LHCN-M2 (cell line): Measurements from ENCODE around the gene TNF. TPM values are rescaled to one million over a fixed set of nuclear protein-coding genes. Genes with fewer than 3 reads are reported as not detected.
A peak's percentile ranks its signal among the peaks of the same experiment; 100 is the strongest.

Experiments used
- DNase-seq: peaks from one replicate; pipeline ENCODE4 v3.0.0-alpha.2; 2012; ENCODE audit warnings: low read depth
- polyA plus RNA-seq: library from polyadenylated mRNA; unstranded; fragments of >200 nt; gene quantifications from one replicate; pipeline ENCODE4 v1.2.1, GENCODE V29; 2012; ENCODE audit warnings: missing spikeins
- total RNA-seq: library from RNA; depleted of rRNA; stranded (reverse); fragments of >200 nt; gene quantifications from 2 replicates; pipeline ENCODE4 v1.2.3, GENCODE V29; 2014; rRNA removed

TNF gene
- total RNA-seq, result not detected in 2 replicates
- polyA plus RNA-seq, result 0.09 TPM

DNA sequence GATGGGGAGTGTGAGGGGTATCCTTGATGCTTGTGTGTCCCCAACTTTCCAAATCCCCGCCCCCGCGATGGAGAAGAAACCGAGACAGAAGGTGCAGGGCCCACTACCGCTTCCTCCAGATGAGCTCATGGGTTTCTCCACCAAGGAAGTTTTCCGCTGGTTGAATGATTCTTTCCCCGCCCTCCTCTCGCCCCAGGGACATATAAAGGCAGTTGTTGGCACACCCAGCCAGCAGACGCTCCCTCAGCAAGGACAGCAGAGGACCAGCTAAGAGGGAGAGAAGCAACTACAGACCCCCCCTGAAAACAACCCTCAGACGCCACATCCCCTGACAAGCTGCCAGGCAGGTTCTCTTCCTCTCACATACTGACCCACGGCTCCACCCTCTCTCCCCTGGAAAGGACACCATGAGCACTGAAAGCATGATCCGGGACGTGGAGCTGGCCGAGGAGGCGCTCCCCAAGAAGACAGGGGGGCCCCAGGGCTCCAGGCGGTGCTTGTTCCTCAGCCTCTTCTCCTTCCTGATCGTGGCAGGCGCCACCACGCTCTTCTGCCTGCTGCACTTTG, at the start of gene TNF:
Gene TNF (plus strand): TSS at position 231 of the 567 bp plus-strand sequence. CDS start 177 bp downstream, at position 408.
- no peak for DNase-seq

DNA sequence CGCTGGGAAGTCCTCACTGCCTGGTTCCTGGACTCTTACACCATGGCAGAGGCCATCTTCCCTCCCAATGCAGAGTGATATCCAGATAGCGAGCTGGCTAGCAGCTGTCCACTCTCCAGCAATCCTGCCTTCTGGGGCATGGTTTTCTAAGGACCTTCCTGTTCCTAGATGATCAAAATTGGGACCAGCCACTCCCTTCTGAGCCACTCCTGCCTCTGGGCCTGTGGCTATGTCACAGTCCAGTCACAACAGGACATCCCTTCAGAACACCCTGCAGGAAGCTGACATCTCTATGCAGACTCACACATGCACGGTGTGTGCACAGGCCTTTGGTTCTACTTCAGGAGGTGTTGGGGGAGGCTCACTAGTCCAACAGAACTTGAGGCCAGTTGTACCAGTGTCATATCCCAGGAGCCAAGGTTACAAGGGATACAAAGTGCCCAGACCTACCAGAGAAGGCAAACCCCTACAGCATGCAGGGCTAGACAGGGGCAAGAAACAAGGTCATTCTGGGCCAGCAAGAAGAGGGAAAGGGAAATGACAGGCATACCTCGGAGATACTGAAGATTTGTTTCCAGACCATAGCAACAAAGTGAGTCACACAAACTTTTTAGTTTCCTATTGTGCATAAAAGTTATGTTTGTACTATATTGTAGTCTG, 49.3 kb upstream of the TNF start:
- DNase-seq, result peak; percentile 43

DNA sequence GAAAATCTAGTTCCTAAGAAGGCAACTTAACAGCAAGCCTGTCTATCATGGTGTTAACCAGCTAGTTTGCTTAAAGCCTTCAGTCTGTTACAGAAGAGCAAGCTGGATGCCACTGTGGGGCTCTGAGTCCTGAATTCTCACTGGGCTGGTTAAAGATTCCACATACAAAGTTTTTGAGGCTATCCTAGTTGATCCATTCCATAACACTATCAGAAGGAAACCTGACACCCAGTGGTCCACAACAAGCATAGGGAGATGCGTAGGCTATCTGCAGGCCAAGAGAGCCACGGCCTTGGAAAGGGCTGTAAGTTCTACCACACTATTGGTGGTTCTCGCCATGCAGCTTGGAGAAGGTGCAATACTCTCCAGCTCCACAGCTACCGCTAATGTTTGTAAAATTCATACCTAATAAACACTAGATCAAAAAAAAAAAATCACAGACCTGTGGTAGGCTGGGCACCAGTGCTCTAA, 47.0 kb upstream of the TNF start:
- DNase-seq, result no peak

DNA sequence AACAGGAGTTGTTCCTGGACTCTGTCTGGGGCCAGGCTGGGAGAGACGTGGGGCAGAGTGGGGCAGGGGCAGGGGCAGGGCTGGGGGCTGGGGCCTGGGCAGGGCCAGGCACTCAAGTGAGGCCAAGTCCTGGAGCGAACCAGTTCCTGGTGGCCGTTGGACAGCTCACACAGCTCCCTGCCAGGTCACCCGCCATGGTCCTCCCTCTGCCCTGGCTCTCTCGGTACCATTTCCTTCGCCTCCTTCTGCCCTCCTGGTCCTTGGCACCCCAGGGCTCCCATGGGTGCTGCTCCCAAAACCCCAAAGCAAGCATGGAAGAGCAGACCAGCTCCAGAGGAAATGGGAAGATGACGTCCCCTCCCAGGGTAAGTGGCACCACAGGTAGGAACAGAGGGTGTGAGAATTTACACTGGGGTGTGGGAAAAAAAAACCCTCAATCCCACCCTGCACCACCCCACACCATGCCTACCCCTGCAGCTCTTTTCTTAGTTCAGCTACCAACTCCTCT, 46.5 kb upstream of the TNF start, which contains the start of gene MCCD1:
Gene MCCD1 (plus strand): TSS at position 142 of the 508 bp plus-strand sequence. CDS start 53 bp downstream, at position 195.
- DNase-seq, result no peak

DNA sequence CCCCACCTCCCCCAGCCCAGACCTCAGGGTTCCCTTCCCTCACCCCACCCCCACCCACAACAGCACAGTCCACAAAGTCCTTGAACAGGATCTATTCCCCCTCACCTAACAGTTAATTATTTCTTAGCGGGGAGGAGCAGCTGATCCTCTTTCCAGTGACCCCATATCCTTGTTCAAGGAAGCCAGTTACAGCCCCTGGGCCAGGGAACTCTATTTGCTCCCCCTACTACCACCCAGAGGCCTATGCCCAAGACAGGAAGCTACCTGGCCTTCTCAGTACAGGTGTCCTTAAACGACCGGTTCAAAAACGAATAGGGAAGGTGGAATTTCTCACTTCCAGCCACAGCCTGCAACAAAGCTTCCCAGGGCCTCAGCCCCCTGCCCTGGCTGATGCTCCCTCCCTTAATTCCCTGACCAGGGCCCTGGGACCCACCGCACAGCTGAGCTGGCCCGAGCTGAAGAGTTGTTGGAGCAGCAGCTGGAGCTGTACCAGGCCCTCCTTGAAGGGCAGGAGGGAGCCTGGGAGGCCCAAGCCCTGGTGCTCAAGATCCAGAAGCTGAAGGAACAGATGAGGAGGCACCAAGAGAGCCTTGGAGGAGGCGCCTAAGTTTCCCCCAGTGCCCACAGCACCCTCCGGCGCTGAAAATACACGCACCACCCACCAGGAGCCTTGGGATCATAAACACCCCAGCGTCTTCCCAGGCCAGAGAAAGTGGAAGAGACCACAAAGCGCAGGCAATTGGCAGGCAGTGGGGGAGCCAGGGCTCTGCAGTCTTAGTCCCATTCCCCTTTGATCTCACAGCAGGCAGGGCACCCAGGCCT, 45.8 kb upstream of the TNF start:
- no peak for DNase-seq

DNA sequence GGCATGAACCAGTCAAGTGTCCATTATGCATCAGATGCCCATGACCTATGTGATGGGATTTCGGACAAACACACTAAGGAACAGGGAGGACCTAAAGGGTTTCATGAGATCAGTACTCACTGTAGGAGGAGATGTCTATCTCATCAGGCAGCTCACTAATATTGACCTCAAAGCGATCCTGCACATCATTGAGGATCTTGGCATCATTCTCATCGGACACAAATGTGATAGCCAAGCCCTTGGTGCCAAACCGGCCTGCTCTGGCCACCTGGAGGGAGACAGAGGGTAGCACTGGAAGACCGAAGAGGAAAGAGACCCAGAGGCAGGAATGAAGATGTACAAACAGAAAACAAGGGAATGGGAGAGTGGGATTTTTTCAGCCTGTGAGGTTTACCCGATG, 44.7 kb upstream of the TNF start:
- DNase-seq, result no peak

DNA sequence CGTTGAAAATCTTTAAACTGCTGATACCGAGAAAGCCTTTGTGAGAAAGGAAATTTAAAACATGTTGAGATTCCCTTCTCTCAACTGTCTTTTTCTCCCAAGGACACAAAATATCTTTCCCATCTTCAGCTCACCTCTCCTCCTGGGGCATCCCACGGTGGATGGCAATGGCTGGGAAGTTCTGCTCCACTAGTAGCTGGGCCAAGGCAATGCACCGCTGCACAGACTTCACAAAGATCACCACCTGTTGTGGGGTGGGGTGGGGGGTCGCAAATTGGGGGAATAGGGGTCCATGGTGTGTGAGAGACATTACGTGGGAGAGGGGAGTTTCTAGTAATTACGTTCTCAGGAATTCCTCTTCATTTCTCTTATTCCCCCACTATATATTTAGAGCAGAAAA, 44.2 kb upstream of the TNF start:
- DNase-seq, result no peak

DNA sequence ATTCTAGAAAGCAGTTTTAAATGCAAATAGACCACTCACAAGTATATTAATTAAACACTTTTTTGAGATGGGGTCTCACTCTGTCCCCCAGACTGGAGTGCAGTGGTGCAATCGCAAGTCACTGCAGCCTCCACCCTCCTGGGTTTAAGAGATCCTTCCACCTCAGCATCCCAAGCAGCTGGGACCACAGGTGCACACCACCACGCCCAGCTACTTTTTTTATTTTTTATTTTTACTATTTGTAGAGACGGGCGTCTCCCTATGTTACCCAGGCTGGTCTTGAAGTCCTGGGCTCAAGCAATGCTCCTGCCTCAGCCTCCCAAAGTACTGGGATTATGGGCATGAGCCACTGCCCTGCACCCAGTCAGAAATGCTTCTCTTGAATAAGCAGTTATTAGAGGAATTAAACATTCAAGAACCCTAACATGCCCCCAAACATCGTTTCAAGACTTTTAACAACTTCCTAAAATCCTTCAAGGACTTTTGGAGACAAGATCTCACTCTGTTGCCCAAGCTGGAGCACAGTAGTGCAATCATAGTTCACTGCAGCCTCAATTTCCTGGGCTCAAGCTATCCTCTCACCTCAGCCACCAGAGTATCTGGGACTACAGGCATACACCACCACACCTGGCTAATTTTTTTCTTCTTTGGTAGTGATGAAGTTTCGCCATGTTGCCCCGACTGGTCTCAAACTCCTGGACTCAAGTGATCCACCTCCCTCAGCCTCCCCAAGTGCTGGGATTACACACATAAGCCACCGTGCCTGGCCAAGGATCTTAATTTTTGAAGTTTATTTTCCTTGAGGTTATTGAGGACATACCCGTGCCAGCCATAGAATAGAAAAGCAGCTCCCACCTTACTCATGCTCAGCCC, 43.4 kb upstream of the TNF start:
- DNase-seq, result no peak

DNA sequence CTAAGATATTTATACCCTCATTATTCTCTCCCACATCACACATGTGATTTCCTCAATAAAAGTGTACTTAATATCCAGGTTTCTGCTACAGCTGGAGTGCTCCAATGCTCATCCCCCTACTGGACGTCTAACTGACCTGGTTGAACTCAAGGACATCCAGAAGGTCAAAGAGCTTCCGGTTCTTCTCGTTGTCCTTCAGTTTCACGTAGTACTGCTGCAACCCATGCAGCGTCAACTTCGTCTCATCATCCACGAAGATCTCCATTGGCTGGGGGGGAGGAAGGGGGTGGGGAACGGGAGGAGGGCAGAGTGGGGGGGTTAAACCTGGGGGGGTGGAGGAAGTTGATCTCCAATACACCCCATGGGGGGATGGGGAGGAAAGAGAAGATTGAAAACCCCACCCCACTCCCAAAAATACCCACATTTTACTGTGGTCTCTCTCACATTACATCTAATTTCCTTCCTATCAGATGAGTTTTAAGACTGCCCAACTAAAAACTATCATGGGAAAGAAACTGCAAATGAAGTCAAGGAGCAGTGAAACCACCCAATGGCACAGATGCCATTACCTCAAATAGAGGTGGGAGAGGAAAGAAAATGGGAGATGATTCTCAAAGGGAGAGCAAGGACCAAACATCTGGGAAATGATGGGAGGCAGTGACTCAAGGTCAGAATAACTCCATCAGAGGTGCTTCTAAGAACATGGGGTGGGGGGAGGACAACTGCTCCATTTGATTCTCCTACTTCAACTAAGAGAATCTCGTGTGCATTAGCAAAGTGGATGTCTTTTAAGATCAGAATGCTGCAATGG, 42.5 kb upstream of the TNF start:
- no peak for DNase-seq

DNA sequence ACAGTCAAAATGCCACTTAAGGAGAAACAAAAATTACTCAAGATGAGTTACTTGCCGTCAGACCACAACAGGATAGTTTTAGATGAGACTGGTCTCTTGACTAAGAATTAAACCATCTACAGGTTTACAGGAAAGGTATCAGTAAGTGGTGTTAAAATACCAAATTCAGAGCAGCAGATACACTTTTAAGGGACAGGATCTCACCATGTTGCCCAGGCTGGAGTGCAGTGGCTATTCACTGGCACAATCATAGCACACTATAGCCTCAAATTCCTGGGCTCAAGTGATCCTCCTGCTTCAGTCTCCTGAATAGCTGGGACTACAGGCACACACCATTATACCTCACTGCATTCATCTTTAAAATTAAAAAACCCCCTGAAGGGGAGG, 41.9 kb upstream of the TNF start:
- no peak for DNase-seq

DNA sequence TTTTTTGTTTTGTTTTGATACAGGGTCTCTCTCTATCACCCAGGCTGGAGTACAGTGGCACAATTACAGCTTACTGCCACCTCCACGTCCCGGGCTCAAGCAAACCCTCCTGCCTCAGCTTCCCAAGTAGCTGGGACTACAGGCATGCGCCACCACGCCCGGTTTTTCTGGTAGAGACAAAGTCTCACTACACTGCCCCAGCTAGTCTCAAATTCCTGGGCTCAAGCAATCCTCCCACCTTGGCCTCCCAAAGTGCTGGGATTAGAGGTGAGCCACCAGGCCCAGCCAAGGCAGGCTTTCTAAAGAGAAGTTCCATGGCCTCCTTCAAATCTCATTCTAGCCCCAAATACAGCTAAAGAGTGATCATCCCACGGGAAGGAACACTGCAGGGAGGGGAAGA, 41.4 kb upstream of the TNF start:
- no peak for DNase-seq

DNA sequence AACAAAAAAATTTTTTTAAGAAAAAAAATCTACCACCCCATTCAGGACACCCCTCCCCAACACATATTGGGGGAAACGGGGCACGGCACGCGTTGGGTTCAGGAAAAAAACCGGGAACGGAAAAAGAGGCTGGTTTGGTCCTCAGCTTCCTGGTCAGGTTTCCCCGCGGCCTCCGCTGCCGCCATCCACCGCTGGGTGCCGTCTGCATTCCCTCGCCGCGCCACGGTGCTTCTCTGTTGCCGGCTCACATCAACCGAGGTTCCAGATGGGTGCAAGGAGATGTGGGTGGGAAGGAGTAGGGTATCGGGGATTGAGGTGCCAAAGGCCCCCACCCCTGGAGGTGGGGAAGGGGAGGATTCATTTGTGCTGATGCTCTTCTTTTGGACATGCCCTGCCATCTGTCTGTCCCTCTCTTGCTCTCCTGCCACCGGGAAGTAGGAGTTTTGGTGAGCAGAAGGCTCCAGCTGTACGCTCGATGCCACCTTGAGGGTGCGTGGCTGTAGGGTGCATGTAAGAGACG, 40.8 kb upstream of the TNF start:
- DNase-seq, result no peak

DNA sequence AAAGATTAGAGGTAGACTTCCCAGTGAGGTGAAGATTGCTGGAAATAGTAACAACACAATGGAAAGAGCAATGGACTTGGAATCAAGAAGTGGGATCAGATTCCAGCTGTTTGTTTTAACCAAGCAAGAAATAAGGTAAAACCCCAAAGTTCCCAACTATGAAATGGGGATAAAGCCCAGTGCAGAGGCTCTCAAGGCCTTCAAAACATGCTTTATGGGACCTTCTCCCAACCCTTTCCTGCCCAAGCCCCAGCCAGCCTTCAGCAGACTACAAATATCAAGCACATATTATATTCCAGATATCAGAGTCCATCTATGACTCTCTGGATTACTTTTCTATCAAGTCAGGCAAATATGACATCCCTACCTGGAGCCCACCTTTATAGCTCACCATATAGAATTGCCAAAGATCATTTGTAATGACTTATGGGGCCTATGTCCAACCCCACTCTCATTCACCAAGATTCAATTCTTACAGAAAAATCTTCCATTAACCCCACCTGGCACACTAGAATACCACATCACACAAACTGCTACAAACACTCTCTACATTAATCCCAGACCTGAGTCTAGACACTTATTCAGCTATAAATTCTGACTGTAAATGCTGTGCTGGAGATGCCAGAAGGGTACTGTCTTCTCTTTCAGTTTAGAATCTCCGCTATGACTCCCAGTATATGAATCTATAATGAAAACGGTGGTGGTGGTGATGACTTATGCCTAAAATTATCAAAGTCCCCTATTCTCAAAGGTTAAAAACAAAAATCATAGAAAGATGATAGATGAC, 39.6 kb upstream of the TNF start:
- no peak for DNase-seq

DNA sequence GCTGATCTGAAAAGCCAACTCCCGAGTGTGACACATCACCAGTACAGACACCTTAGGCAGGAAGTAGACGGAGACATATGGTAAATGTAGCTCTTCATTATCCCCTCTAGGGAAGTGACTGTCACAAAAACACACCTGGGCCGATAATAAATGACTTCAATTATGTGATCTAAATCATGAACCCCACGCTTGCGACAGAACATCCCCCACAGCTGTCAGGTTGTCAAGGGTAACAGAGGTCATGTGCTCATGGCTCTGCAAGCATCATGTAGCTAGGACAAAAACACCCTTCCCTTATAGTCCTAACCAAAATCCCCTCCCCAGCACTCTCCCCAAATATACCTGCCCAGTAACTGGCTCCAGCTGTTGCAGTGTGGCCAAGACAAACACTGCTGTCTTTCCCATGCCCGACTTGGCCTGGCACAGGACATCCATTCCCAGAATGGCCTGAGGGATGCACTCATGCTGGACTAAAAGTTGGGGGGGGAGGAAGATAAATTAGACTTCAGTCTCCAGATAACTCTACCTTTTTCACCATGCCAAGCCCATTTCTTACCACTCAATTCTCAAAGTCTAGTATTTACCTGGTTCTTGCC, 36.5 kb upstream of the TNF start:
- DNase-seq, result no peak

DNA sequence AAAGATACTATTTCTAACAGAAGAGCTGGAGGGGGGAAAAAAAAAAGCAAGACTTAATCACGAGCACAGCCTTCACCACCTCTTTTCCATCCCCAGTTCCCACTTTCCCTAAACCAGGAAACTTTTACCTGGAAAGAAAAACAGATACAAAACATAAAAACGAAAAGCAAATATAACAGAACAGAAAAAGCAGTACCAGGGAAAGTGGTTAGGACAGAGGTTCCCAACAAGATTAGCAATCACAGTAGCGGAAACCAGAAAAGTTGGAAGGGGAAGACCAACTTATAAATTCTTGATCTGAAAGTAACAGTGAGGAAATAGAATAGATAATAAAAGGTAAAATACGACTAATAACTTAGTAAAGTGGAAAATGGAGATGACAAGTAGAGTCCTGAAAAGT, 34.7 kb upstream of the TNF start:
- DNase-seq, result no peak

DNA sequence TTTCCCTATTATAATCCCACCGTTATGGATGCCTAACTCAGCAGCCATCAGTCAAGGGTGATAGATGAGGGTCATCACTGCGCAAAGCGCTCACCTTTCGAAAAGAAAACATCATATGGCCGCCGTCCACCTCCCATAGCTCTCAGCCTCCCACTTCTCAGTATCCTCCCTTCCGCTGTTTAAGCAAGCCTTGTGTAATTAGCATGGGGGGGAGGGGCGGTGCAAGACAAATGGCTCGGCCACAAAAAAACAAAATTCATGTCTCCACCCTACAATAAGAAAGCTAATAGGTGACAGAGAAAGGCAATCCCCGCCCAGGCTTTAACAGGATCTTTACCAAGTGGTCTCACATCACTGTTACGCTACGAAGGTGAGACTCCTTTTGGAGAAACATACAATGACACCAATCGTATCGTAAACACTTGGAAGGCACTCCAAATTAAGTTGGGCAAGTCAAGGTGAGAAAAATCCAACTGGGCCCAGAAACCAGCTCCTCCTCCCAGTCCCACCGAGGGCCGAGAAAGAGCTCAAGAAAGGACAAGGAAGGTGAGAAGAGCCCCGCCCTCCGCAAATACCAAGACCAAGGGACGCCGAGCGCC, 34.2 kb upstream of the TNF start:
- peak; percentile 51 for DNase-seq

DNA sequence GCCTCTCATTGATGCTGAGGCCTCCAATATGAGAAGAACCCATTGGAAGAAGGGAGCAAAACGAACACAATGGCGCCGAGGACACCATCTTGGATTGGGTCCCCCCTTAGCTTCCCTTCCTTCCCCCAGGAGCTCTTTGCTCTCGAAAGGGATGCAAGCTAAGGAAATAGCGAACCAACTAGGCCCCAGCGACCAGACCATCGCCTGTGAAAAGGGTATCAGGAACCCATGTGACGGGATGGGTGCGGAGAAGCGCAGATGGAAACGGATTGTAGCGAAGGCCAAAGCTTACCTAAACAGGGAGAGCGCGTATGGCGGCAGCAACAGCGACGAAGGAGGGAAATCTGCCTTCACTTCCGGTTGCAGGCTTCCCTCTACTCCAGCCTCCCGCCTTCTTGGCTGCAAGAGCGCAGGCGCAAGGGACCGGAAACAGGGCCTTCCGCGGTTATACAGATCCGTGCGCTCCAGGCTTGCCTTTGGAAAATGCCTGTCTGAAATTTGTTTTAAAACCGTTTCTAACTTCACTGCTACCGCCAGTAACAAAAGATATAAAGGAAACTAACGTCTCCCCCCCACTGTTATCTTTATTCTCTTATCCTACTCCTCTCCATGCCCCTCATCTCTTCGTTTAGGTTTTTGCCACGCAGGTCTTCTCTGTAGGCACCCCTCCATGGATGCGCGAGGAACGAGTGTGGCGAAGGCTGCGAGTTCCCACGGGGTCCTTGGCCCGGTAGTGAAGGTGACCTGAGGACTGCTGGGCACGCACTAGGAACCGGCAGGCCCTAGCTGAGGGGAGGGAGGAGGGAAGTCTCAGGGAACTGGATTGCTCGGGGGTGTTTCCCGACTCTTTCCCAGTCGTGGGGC, 33.5 kb upstream of the TNF start, which contains the start of gene DDX39B:
Gene DDX39B (minus strand): TSS at position 346 of the 864 bp plus-strand sequence. CDS start 1,471 bp downstream, outside the sequence.
- DNase-seq, result peak; percentile 97
